ENCODE data around the gene UBXN6. TPM values are rescaled to one million over a fixed set of nuclear protein-coding genes. Genes with fewer than 3 reads are reported as not detected.

UBXN6 gene
- total and polyA plus RNA-seq, 11 donors: 75.1 to 137 (median 113) TPM

DNA sequence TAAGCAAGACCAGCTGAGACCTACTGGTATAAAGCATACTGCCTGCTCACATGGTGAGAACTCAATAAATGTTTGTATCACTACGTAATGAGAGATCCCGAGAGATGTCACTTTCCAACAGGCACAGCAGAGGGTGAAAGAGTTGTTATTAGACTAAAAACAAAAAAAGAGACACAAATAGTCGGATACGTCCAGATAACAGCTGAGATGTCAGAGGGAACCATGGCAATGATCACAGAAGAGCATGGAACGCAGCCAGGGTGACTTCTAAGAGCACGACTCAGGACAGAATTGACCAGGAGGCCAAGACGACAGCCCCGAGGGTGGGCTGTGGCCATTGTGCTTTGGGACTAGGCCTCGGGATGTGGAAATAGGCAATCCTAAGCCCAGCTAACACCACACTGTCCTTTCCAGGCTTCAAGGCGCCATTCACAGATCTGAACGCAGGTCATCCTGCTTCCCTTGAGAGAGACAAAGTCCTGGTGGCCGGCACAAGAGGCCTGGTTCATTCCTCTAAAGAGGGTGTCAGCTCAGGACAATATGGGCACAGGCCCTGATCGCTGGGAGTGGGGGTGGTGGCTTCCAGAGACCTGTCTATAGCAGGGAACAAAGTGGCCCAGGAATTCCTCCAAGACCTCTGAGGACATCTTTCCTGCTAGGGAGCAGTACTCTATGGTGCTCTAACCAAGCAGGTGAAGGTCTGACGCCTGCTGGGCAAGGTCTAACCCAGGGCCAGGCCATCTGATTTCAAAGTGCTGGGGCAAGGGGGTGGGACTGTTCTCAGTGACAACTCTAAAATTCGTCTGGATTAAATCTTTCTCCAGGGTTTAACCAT lies 60.4 kb downstream of the UBXN6 start:
- H3K4me3 ChIP-seq: no peak overlapping the region
- intact Hi-C loops (cut with DNase I): loop anchor here in 2 of 10 donors (5.0 kb wide), 1 partner anchor 55 kb away; the partner anchor contains the start of gene MPND (in 2 of the 2)
- no peaks in the 10 kb centered on the region for H3K27me3 ChIP-seq
- no peak for TF ChIP-seq POLR2A (IDR thresholded peaks at IDR 0.05)
- TF ChIP-seq, protein P1, sequence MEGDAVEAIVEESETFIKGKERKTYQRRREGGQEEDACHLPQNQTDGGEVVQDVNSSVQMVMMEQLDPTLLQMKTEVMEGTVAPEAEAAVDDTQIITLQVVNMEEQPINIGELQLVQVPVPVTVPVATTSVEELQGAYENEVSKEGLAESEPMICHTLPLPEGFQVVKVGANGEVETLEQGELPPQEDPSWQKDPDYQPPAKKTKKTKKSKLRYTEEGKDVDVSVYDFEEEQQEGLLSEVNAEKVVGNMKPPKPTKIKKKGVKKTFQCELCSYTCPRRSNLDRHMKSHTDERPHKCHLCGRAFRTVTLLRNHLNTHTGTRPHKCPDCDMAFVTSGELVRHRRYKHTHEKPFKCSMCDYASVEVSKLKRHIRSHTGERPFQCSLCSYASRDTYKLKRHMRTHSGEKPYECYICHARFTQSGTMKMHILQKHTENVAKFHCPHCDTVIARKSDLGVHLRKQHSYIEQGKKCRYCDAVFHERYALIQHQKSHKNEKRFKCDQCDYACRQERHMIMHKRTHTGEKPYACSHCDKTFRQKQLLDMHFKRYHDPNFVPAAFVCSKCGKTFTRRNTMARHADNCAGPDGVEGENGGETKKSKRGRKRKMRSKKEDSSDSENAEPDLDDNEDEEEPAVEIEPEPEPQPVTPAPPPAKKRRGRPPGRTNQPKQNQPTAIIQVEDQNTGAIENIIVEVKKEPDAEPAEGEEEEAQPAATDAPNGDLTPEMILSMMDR (IDR thresholded peaks at IDR 0.05): no peak
- H3K9me3 ChIP-seq: no peaks in the 10 kb centered on the region
- H3K36me3 ChIP-seq: peaks cover 0 to 32% (median 17%) of the 10 kb centered on the region in 9 donors
- ATAC-seq: no peak
- peaks cover 0 to 85% (median 65%) of the 10 kb centered on the region in 12 donors for H3K4me1 ChIP-seq
- peak overlapping the region in 8 of 12 donors; percentile 13 to 57 (median 36) for H3K27ac ChIP-seq
- DNase-seq: peak in 2 of 5 donors; percentile 43 to 47
- WGBS, 4 donors: 53 to 67% (median 55%) methylated on average over 13 to 15 of the region's 15 CpGs

Small RNA genes lying within 50 kb of the gene (microRNA-seq; reads per million reads assigned to microRNA genes)
- 0 to 0.77 (median 0.33) reads per million in 4 donors for gene MIR4746

Other genes with a start within 250 kb of the UBXN6 start
- 1 to 10 TPM in 4 of 9 donors, under 1 TPM in 5; 0.27 to 5.6 (median 0.54) TPM for gene EBI3, start 228.3 kb downstream of the UBXN6 start, total RNA-seq
- gene EBI3, start 228.3 kb downstream of the UBXN6 start, polyA plus RNA-seq: 1 to 10 TPM in 1 of 2 donors, under 1 TPM in 1; 0.88 to 1.4 TPM
- 10 to 100 TPM in 6 of 9 donors, 1 to 10 TPM in 3; 7.6 to 19.1 (median 10.4) TPM for gene YJU2, start 210.7 kb downstream of the UBXN6 start, total RNA-seq
- gene YJU2, start 210.7 kb downstream of the UBXN6 start, polyA plus RNA-seq: 10 to 100 TPM; 23.1 to 26.7 TPM
- under 1 TPM in 1 of 9 donors, not detected in 8; 0.52 TPM for gene SHD, start 178.5 kb downstream of the UBXN6 start, total RNA-seq
- not detected for gene SHD, start 178.5 kb downstream of the UBXN6 start, polyA plus RNA-seq
- under 1 TPM in 3 of 9 donors, not detected in 6; 0.20 to 0.67 (median 0.30) TPM for gene TMIGD2, start 155.4 kb downstream of the UBXN6 start, total RNA-seq
- under 1 TPM in 1 of 2 donors, not detected in 1; 0.06 TPM for gene TMIGD2, start 155.4 kb downstream of the UBXN6 start, polyA plus RNA-seq
- gene FSD1, start 153.2 kb downstream of the UBXN6 start, total RNA-seq: 1 to 10 TPM in 1 of 9 donors, not detected in 8; 1.2 TPM
- gene FSD1, start 153.2 kb downstream of the UBXN6 start, polyA plus RNA-seq: under 1 TPM in 1 of 2 donors, not detected in 1; 0.04 TPM
- gene STAP2, start 119.0 kb downstream of the UBXN6 start, total RNA-seq: 10 to 100 TPM in 1 of 9 donors, 1 to 10 TPM in 6, under 1 TPM in 2; 0.67 to 14.2 (median 2.1) TPM
- 1 to 10 TPM; 1.1 to 1.9 TPM for gene STAP2, start 119.0 kb downstream of the UBXN6 start, polyA plus RNA-seq
- gene MPND, start 114.2 kb downstream of the UBXN6 start, total RNA-seq: 10 to 100 TPM in 7 of 9 donors, 1 to 10 TPM in 2; 8.2 to 23.7 (median 19.0) TPM
- 10 to 100 TPM; 14.4 to 21.9 TPM for gene MPND, start 114.2 kb downstream of the UBXN6 start, polyA plus RNA-seq
- 10 to 100 TPM; 14.4 to 43.6 (median 22.2) TPM for gene SH3GL1, start 57.2 kb downstream of the UBXN6 start, total RNA-seq
- 10 to 100 TPM; 17.3 to 43.3 TPM for gene SH3GL1, start 57.2 kb downstream of the UBXN6 start, polyA plus RNA-seq
- 10 to 100 TPM in 1 of 9 donors, 1 to 10 TPM in 8; 3.0 to 10.7 (median 5.5) TPM for gene CHAF1A, start 55.2 kb downstream of the UBXN6 start, total RNA-seq
- 1 to 10 TPM; 2.9 to 5.6 TPM for gene CHAF1A, start 55.2 kb downstream of the UBXN6 start, polyA plus RNA-seq
- 100 to 1,000 TPM in 1 of 9 donors, 10 to 100 TPM in 8; 20.8 to 235 (median 29.9) TPM for gene HDGFL2, start 14.5 kb upstream of the UBXN6 start, total RNA-seq
- gene HDGFL2, start 14.5 kb upstream of the UBXN6 start, polyA plus RNA-seq: 10 to 100 TPM; 30.7 to 38.9 TPM
- 100 to 1,000 TPM; 110 to 292 (median 174) TPM for gene PLIN4, start 60.7 kb upstream of the UBXN6 start, total RNA-seq
- gene PLIN4, start 60.7 kb upstream of the UBXN6 start, polyA plus RNA-seq: 100 to 1,000 TPM in 1 of 2 donors, 10 to 100 TPM in 1; 55.5 to 241 TPM
- gene PLIN5, start 77.4 kb upstream of the UBXN6 start, total RNA-seq: 10 to 100 TPM; 26.0 to 88.6 (median 42.7) TPM
- gene PLIN5, start 77.4 kb upstream of the UBXN6 start, polyA plus RNA-seq: 10 to 100 TPM; 17.5 to 65.0 TPM
- 1 to 10 TPM in 2 of 9 donors, under 1 TPM in 7; 0.15 to 1.7 (median 0.36) TPM for gene LRG1, start 82.2 kb upstream of the UBXN6 start, total RNA-seq
- gene LRG1, start 82.2 kb upstream of the UBXN6 start, polyA plus RNA-seq: under 1 TPM; 0.23 to 0.30 TPM
- gene SEMA6B, start 101.9 kb upstream of the UBXN6 start, total RNA-seq: 10 to 100 TPM in 5 of 9 donors, 1 to 10 TPM in 4; 6.4 to 29.7 (median 10.1) TPM
- 10 to 100 TPM in 1 of 2 donors, 1 to 10 TPM in 1; 6.0 to 16.5 TPM for gene SEMA6B, start 101.9 kb upstream of the UBXN6 start, polyA plus RNA-seq
- gene TNFAIP8L1, start 181.7 kb upstream of the UBXN6 start, total RNA-seq: 10 to 100 TPM in 1 of 9 donors, 1 to 10 TPM in 8; 2.8 to 15.1 (median 5.8) TPM
- gene TNFAIP8L1, start 181.7 kb upstream of the UBXN6 start, polyA plus RNA-seq: 1 to 10 TPM; 6.1 to 6.2 TPM
- gene MYDGF, start 212.5 kb upstream of the UBXN6 start, total RNA-seq: 10 to 100 TPM; 19.1 to 49.1 (median 25.5) TPM
- gene MYDGF, start 212.5 kb upstream of the UBXN6 start, polyA plus RNA-seq: 100 to 1,000 TPM in 1 of 2 donors, 10 to 100 TPM in 1; 33.1 to 201 TPM

All from heart left ventricle (tissue), 16 donors.